ENCODE measurements around the gene TMC8.
A peak's percentile ranks its signal among the peaks of the same experiment; 100 is the strongest.
"Not testable (repeated sequence)": the region's sequence is repeated elsewhere in the genome, so short reads cannot be mapped to it uniquely, and the experiment has no call there.

TMC8 gene

DNA sequence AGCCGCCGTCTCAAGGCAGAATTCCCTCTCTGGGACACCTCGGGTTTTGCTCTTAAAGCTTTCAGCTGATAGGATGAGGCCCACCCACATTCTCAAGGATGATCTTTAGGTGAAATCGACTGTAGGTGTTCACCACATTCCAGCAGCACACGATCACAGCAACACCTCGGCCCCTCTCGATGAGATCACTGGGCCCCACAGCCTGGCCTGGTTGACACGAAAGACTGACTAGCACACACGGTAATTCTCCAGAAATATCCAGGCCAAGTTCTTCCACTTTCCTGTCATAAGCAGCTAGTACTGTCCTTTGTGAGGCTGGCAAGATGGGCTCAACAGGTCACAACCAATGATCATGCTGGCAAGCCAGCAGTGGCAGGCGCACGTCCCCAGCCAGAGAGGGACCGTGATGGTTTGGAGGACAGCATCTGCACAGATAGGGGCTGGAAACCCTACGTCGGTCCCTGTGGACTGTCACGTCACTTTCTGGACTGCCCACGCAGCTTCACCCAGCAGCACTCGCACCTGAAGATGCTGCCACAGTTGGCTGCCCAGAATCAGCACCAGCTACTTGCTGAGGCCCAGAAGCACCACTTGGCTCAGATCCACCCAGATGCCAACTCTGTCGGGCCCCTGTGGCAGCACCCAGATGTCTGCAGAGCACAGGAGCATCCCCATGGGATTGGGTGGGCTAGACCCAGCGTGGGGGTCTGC lies 19.4 kb upstream of the TMC8 start:
- no peak for DNase-seq (ENCODE audit: low spot score)

DNA sequence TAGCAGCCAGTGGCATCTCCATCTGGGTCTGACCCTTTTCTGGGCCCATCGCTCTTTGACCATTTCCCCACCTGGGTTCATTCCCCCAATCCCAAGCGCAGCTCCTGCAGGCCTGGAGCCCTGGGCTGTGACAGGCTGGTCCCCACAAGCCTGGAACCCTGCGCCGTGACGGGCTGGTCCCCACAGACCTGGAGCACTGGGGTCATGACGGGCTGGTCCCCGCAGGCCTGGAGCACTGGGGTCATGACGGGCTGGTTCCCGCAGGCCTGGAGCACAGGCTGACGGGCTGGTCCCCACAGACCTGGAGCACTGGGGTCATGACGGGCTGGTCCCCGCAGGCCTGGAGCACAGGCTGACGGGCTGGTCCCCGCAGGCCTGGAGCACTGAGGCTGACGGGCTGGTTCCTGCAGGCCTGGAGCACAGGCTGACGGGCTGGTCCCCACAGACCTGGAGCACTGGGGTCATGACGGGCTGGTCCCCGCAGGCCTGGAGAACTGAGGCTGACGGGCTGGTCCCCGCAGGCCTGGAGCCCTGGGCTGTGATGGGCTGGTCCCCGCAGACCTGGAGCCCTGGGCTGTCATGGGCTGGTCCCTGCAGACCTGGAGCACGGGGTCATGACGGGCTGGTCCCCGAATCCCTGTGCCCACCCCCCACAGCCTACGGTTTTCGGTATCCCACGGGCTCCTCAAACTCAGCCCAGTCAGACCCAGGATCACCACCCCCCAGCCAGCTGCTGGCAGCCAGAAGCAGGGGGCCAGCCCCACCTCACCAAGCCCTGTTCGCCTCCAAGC lies 18.6 kb upstream of the TMC8 start:
- no peak for DNase-seq (ENCODE audit: low spot score)

DNA sequence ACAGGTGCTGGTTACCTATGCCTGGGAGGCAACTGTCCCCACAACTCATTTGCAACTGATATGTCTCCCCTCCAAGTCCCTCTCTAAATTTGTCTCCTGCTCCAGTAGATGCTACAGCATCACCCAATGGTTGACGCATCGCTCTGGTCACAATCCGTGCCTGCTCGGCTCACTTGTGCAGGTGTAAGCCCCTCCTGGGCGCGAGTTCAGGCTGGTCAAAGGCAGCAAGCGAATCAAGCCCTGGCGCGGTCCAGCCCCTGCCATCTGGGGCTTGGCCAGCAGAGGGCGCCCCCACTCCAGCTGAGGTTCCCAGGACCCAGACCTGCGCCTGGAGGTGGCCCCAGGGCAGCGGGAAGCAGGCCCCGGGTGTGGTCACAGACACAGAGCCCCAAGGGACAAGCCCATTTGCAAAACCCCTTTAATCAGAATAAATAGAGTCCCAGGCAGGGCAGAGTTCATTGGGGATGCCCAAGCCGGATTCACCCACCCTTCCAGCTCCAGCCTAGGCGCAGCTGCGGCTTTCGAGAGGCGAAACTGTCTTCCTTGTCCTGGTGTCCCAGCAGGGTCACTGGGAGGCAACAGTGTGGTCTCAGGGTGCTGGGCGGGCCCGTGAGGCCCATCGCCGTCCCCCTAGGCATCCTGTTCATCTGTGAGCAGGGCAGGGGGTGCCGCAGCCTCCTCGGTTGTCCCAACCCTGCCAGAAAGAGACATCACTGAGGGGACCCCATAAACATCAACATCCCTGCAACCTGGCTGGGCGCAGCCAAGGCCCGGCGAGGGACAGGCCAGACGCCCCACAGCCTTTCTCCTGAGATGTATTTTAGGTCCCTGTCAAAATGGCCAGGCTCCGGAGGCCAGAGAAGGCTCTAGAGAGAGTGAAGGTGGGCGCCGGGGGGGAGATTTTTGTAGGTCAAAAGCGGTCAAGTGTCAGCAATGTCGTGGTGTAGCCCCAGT lies 17.8 kb upstream of the TMC8 start:
- DNase-seq (ENCODE audit: low spot score): peak; percentile 75

- DNase-seq (ENCODE audit: low spot score): no peak
Observed at GRCh38 chr17:78113804-78114785, 16.5 kb upstream of the TMC8 start.

DNA sequence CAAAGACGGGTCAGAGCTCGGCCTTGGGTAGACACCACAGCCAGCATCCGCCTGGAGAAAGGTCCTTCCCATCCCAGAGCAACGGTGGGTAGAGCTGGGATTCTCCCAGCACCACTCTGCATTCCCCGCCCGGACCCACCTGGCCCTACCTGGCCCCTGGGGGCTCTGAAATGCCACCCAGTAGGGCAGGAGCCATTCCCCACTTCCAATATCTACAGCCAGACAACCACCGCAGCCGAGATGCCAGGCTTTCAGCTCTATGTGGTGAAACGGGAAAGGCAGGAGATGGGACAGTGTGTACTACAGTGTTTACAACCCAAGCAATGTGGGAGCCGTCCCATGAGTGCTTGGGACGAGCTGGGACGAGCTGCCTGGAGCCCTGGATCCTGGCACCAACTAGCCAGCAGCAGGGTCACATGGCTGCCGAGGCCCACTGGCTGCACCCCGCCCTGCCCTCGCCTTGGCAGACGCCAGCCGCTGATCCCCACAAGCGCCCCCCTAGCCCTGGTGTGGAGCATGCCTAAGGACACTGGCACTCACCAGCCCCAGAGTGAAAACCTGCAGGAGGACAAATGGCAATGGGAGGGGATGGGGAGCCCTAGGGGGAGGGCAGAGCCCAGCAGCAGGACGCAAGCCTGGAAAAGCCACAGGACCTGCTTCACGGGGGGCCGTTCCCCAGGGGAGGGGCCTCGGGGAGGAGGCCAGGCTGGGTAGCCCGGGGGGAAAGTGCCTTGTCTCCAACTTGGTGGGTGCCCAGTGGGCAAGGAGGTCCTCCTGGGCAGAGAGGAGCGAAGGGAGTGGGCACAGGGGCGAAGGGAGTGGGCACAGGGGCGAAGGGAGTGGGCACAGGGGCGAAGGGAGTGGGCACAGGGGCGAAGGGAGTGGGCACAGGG lies 15.5 kb upstream of the TMC8 start:
- DNase-seq (ENCODE audit: low spot score): no peak

DNA sequence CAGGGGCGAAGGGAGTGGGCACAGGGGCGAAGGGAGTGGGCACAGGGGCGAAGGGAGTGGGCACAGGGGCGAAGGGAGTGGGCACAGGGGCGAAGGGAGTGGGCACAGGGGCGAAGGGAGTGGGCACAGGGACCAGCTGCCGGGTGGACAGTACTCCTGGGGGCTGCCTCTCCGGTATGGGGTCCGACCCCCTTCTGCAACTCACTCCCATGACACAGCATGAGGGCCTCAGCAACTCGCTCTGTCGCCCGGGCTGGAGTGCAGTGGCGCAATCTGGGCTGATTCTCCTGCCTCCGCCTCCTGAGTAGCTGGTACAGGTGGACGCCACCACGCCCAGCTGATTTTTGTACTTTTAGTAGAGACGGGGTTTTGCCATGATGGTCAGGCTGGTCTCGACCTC lies 14.8 kb upstream of the TMC8 start:
- DNase-seq (ENCODE audit: low spot score): not testable (repeated sequence)

GRCh38 chr17:78116411-78116810 lies 14.2 kb upstream of the TMC8 start:
- no peak for DNase-seq (ENCODE audit: low spot score)

- DNase-seq (ENCODE audit: low spot score): no peak
Observed at GRCh38 chr17:78117027-78117981, 13.3 kb upstream of the TMC8 start.

DNA sequence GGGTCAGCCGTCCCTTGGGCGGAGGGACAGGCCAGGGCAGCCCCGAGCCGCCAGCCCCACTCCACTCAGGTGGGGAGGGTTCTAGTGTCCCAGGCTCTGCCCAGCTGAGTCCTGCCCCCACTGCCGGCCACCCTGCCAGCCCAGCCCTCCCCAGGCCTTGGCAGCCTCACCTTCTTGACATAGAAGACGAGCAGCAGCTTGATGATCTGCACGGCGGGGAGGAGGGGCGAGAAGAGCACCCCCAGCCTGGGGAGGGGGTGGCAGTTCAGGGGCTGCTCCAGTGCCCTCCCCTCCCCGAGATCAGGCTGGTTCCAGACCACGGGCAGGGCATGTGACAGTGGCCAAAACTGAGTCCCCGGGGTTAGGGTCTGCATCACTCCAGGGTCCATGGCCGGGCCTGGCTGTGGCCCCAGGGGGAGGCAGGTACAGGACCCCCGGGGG lies 11.8 kb upstream of the TMC8 start:
- no peak for DNase-seq (ENCODE audit: low spot score)

- no peak for DNase-seq (ENCODE audit: low spot score)
Observed at GRCh38 chr17:78120537-78120936, 10.0 kb upstream of the TMC8 start.

GRCh38 chr17:78120971-78121800 lies 9.4 kb upstream of the TMC8 start:
- DNase-seq (ENCODE audit: low spot score): no peak

DNA sequence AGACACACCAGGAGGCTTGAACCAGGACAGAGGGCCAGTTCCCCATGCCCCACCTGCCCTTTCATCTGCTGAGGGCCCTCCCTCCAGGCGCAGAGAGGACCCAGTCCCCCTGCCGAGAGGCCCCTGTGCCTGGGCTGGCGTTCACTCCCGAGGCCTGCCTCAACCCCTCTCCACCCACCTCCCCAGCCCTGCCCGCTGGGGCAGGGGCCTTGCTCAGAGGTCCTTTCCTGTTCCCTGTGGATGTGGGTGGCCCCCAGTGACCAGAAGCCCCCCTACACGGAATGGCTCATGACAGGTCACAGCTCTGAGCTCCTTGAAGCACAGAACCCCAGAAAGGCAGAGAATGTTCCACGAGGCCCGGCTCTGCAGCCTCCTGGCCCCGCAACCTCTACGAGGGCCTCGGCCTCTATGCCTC lies 8.8 kb upstream of the TMC8 start:
- no peak for DNase-seq (ENCODE audit: low spot score)

DNA sequence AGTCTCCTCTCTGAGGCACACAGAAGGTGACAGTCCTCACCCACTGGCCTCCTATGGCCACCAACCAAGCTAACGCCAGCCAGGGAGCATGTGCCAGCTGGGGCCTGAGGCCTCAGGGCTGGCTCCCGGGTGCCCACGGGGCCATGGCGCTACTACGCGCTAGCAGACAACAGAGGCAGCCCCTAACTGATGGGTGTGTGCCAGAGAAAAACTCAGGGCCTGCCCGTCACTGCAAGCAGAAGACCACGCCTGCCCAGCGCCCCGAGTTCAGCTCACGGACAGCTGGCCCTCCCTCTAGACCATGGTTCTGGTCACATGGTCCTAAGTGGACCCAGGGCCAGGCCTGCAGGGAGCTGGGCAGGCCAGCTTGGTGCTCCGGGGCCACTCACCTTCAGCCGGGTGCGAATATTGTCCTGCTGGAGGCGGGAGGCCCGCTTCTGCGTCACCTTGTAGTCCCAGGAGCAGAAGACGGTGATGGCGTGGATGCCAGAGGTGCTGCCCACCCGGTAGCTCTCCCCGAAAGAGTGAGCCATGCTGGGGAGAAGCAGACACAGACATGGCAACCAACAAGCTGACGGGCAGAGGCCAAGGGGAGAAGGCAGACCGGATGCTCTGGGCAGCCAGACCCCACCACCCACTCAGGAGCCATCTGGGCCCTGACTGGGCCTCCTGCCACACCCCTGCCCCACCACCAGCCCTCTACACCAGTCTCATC lies 8.2 kb upstream of the TMC8 start:
- DNase-seq (ENCODE audit: low spot score): no peak

GRCh38 chr17:78122931-78123249 lies 7.7 kb upstream of the TMC8 start:
- no peak for DNase-seq (ENCODE audit: low spot score)

GRCh38 chr17:78123258-78123929 lies 7.2 kb upstream of the TMC8 start:
- no peak for DNase-seq (ENCODE audit: low spot score)

- peak; percentile 90 for DNase-seq (ENCODE audit: low spot score)
Observed at GRCh38 chr17:78124081-78124835, 6.3 kb upstream of the TMC8 start.
